WI38 (cell line): ENCODE results near the gene ZNF609.

Source experiments
- H3K4me3 ChIP-seq: 2 replicates; pipeline ENCODE4 v1.5.1; 2011; ENCODE audit warnings: low read depth, mild to moderate bottlenecking, control low read depth, low read length
- TF ChIP-seq, protein P1 (sequence below): IDR thresholded peaks from 2 replicates; pipeline ENCODE4 v1.5.1; 2012; ENCODE audit warnings: low read depth, mild to moderate bottlenecking, control low read depth, low read length

Gene ZNF609

DNA sequence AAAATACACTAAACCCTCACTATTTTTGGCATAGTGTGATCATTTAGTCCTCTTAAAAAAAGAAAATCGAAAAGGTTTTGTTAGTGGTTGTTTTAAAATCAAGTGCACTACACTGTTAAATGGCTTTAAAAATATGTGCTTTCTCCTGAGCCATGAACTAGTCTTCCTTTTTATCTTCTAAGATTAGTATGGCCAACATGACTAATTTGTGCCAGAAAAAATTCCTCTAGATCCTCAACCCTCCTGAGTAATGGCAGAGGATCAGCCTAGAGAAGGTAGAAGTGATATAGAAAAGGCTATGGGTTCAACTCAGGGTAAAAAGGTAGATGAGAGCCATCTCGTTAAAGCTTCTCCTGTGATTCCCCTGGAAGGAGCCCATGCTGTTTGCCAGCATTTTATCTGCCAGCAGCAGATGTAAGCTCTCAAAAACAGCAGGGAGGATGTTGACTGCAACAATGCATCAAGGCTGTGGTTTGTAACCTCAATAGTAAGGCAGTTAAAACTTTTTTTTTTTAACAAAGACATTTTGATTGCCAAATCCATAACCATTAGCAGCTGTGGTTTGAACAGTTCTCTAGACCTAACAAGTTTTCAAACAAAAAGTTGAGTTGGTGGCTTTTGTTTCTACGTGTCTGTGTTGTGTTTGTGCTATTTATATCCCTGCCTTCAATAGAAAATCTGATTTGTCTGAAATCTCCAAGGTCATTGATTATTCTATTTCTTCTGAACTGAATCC is 30.2 kb upstream of the ZNF609 start:
- TF ChIP-seq, protein P1, sequence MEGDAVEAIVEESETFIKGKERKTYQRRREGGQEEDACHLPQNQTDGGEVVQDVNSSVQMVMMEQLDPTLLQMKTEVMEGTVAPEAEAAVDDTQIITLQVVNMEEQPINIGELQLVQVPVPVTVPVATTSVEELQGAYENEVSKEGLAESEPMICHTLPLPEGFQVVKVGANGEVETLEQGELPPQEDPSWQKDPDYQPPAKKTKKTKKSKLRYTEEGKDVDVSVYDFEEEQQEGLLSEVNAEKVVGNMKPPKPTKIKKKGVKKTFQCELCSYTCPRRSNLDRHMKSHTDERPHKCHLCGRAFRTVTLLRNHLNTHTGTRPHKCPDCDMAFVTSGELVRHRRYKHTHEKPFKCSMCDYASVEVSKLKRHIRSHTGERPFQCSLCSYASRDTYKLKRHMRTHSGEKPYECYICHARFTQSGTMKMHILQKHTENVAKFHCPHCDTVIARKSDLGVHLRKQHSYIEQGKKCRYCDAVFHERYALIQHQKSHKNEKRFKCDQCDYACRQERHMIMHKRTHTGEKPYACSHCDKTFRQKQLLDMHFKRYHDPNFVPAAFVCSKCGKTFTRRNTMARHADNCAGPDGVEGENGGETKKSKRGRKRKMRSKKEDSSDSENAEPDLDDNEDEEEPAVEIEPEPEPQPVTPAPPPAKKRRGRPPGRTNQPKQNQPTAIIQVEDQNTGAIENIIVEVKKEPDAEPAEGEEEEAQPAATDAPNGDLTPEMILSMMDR: no peak
- no peak overlapping the region for H3K4me3 ChIP-seq

DNA sequence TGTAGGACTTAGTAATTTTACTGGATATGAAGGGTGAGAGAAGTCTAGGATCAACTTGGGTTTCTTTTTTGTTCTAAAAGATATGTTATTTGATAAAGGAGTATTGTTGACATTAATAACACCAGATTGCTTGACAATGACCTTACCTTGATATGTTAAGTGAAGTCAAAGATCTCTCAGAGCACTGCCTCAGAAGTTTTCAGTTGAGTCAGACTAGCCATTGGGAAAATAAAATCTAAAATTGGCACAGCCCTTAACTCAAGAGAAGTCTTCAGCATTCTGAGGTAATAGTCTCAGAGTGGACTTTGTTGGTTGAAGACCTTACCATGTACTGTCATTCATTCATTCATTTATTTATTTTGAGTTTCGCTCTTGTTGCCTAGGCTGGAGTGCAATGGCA is 22.4 kb upstream of the ZNF609 start:
- H3K4me3 ChIP-seq: no peak overlapping the region
- TF ChIP-seq, protein P1: no peak

DNA sequence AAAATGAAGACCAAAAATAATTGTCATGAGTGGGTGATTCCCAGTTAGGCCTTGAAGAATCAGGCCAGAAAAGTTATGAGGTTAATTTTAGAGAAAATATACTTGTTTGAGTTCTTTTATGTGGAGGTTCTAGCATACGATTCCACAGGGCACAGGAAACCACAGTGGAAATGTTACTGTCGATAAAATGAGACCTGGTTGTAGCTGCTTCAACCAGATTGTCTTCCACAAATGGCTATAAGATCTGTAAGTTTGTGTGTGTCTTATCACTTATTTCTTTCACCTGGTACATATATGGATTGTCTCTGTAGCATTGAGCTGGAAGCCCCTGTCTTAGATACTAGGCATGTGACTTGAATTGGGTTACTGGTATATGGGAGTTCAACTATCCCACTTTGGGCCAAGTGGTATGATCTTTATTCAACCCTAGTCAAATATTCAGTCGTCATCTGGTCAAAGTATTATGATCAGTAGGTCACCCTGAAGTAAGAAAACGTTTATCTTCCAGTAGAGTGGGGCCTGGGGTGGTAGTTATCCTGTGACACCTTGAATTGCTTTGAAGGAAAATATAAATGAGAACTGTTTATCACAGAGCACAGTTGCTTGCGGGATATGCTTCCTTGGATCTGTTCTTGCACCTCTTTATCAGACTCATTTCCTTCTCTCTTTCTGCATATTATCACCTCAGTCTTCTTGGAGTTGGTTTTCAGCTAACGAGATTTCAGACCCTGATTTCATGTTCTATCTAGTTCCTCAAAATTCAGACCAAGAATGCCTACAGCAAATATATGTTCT is 21.5 kb upstream of the ZNF609 start:
- TF ChIP-seq, protein P1: no peak
- no peak overlapping the region for H3K4me3 ChIP-seq

DNA sequence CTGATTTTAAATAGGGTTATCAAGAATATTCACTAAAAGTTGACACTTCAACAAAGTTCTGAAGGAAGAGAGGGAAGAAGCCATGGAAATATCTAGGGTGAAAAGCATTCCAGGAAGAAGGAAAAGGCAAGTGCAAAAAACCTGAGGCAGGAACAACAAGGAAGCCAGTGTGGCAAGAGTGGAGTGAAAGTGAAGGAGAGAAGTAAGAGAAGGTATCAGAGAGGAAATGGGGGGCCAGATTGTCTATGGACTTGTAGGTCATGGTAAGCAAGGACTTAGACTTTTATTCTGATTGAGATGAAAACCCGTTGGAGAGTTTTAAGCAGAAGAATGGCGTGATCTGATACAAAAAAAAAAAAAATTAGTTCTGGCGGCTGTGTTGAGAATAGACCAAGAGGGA is 18.5 kb upstream of the ZNF609 start:
- TF ChIP-seq, protein P1: no peak
- H3K4me3 ChIP-seq: no peak overlapping the region

DNA sequence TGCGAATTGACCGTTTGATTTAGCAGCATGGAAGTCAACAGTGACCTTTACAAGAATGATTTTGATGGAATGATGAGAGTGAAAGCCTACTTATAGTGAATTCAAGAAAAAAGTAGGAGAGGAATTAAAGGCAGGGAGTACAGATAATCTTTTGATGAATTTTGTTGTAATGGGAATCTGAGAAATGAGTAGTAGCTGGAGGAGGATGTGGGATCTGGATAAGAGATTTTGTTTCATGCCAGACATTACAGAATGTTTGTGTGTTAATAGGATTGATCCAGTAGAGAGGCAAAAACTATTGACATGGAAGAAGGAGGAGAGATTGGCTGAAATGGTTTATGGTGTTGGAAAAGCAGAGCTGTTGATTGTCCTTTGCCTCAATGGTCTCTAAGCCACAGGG is 17.4 kb upstream of the ZNF609 start:
- no peak overlapping the region for H3K4me3 ChIP-seq
- TF ChIP-seq, protein P1: no peak

DNA sequence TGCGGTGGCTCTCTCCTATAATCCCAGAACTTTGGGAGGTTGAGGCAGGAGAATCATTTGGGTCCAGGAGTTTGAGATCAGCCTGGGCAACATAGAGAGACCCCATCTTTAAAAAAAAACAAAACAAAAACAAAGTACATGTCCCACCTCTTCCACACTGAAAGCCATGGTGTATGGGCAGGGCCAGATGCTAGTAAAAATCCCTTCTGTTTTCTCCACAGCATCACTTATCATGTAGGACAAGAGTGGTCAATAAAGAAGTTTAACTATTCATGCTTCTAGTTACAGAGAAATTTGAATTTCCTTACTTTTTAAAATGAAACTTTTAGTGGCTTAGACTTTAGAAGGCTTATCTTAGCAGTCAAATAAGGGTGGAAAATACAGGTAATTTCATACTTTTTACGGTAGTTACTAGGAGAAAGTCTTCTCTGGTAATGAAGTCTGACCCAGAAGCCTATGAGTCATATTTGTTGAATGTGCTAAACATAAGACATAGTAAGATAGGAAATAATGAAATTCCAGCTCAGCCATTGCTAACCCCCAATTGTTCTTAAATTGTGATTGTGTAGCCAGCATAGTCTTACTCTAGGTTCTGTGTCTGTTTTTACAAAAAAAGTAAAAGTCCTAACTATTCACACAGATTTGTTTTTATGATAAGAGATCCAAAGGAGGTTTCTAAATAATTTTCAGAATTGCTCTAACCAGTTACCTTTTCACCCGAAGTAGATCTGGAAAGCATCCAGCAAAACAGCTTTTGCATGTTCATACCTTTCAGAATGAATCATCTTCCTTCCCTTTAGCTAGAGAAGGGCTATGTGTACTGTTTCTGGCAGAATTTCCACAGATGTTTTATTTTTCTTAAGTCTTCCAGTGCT is 16.4 kb upstream of the ZNF609 start:
- no peak overlapping the region for H3K4me3 ChIP-seq
- TF ChIP-seq, protein P1: no peak
